ENCODE results near the gene HDAC7.

GRCh38 chr12:47816403-47817271, 3.1 kb downstream of the HDAC7 start:
- no peak for TF ChIP-seq CTCF (IDR thresholded peaks at IDR 0.05)
- no peak for TF ChIP-seq ZFX (IDR thresholded peaks at IDR 0.05; ENCODE audit: borderline replicate concordance)
